ENCODE measurements around the gene UBE2V1. TPM values are rescaled to one million over a fixed set of nuclear protein-coding genes. Genes with fewer than 3 reads are reported as not detected.
"Not testable (repeated sequence)": the region's sequence is repeated elsewhere in the genome, so short reads cannot be mapped to it uniquely, and the experiment has no call there.

The UBE2V1 gene
- total and polyA plus RNA-seq, 7 experiments from 2014 or later, result 128 to 167 (median 138) TPM

DNA sequence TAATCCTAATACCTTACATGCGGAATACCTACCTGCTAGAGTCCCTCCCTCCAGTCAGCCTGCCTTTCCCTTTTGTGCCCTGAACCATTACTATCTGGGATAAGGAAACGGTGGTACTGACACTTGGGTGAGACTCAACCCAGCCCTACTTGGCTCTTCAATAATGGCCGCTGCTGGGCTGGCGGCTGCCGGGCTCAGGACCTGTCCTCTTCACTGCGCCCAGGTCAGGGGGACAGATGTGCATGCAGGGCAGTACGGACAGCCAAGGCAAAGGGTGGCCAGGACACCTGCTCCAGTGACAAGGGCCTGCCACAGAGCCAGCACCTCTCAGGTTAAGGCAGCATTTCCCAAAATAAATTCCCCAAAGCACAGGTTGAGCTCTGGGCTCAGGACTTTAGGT lies 29.9 kb downstream of the UBE2V1 start:
- Histone ChIP-seq H3K4me1 (ENCODE audit: control insufficient read depth in 2 of 2, insufficient read depth in 2 of 2, low read length in 2 of 2) (peaks cover 9 to 10% of the 10 kb centered on the region in 2 donors), H3K27me3 (ENCODE audit: control insufficient read depth in 2 of 2, insufficient read depth in 2 of 2, low read length in 2 of 2) (no peaks in the 10 kb centered on the region), H3K36me3 (ENCODE audit: control insufficient read depth in 2 of 3, insufficient read depth in 3 of 3, low read length in 3 of 3) (peaks cover 0 to 23% (median 0%) of the 10 kb centered on the region in 3 experiments), H3K9me3 (ENCODE audit: control insufficient read depth in 2 of 3, low read length in 3 of 3) (no peaks in the 10 kb centered on the region), H3K27ac (ENCODE audit: low read depth, low read length) (no peak overlapping the region), H3K4me3 (ENCODE audit: low read length) (no peak overlapping the region)
- Mint-ChIP-seq H3K4me1 (peaks cover 13 to 25% (median 19%) of the 10 kb centered on the region in 7 donors), H3K27me3 (no peaks in the 10 kb centered on the region), H3K36me3 (peaks cover 0 to 8% (median 0%) of the 10 kb centered on the region in 5 donors), H3K9me3 (peaks cover 0 to 2% (median 0%) of the 10 kb centered on the region in 11 donors), H3K4me3 (no peak overlapping the region), H3K27ac (peak overlapping the region in 1 of 9 donors; percentile 24)
- DNase-seq (no peak), ATAC-seq (no peak)
- POLR2A ChIA-PET, result interaction anchor here (1.3 to 1.6 kb wide), 2 partner anchors 15 to 104 kb away, joined by 4 to 11 read pairs; no protein-coding TSS in a partner anchor
- CTCF ChIA-PET, result interaction anchor here (0.6 to 5.5 kb wide), 6 partner anchors 10 to 395 kb away, joined by 3 to 55 read pairs (median 4); no protein-coding TSS in a partner anchor
- intact Hi-C loops (cut with micrococcal nuclease), result no loop called here

- Histone ChIP-seq H3K4me1 (ENCODE audit: control insufficient read depth in 2 of 2, insufficient read depth in 2 of 2, low read length in 2 of 2) (peaks cover 9 to 10% of the 10 kb centered on the region in 2 donors), H3K36me3 (ENCODE audit: control insufficient read depth in 2 of 3, insufficient read depth in 3 of 3, low read length in 3 of 3) (peaks cover 0 to 19% (median 0%) of the 10 kb centered on the region in 3 experiments)
- H3K9me3 Mint-ChIP-seq; H3K27me3 ChIP-seq (ENCODE audit: control insufficient read depth in 2 of 2, insufficient read depth in 2 of 2, low read length in 2 of 2); POLR2A ChIA-PET; H3K36me3 Mint-ChIP-seq; H3K9me3 ChIP-seq (ENCODE audit: control insufficient read depth in 2 of 3, low read length in 3 of 3); H3K4me3 ChIP-seq (ENCODE audit: low read length); ATAC-seq; DNase-seq; H3K27me3 Mint-ChIP-seq; H3K27ac ChIP-seq (ENCODE audit: low read depth, low read length); H3K4me3 Mint-ChIP-seq; intact Hi-C loops (cut with micrococcal nuclease): not testable (repeated sequence)
- CTCF ChIA-PET, result interaction anchor here (5.1 to 5.5 kb wide), 2 partner anchors 12 to 102 kb away, joined by 45 to 55 read pairs; no protein-coding TSS in a partner anchor
- Mint-ChIP-seq H3K27ac (peak overlapping the region in 6 of 9 donors; percentile 2 to 69 (median 24)), H3K4me1 (peaks cover 13 to 25% (median 18%) of the 10 kb centered on the region in 7 donors)
Observed at GRCh38 chr20:50082056-50082455, 30.9 kb downstream of the UBE2V1 start.

DNA sequence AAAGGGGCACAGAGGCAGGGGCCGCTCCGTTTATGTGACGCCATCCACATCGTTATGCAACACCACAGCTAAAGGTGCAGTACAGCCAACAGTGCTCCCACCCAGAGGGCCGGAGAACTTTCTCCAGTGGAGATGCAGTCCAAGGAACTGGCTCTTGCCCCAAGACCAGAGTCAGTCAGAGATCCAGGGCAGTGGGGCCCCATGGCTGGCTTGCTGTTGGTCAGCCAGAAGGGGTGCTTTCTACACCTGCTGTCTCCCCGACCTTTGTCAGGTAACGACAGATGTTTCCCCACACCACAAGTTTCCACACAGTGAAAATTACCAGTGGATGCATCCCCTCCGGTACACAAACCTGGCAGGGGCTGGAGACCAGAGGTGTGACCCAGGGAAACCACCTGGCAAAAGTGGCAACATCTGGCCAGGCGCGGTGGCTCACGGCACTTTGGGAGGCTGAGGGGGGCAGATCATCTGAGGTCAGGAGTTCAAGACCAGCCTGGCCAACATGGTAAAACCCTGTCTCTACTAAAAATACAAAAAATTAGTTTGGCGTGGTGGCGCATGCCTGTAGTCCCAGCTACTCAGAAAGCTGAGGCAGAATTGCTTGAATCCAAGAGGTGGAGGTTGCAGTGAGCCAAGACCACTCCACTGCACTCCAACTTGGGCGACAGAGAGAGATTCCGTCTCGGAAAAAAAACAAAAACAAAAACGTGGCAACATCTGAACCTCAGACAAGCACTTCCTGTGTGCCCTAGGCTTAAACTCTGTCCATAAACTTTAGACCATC lies 34.9 kb downstream of the UBE2V1 start:
- Mint-ChIP-seq H3K4me3 (no peak overlapping the region), H3K9me3 (peaks cover 0 to 2% (median 0%) of the 10 kb centered on the region in 11 donors), H3K27ac (peak overlapping the region in 3 of 9 donors; percentile 42 to 74 (median 47)), H3K36me3 (peaks cover 0 to 5% (median 0%) of the 10 kb centered on the region in 5 donors), H3K27me3 (no peaks in the 10 kb centered on the region), H3K4me1 (peaks cover 0 to 9% (median 5%) of the 10 kb centered on the region in 7 donors)
- ATAC-seq (no peak), DNase-seq (no peak)
- Histone ChIP-seq H3K36me3 (ENCODE audit: control insufficient read depth in 2 of 3, insufficient read depth in 3 of 3, low read length in 3 of 3) (peaks cover 0 to 15% (median 0%) of the 10 kb centered on the region in 3 experiments), H3K9me3 (ENCODE audit: control insufficient read depth in 2 of 3, low read length in 3 of 3) (no peaks in the 10 kb centered on the region), H3K27me3 (ENCODE audit: control insufficient read depth in 2 of 2, insufficient read depth in 2 of 2, low read length in 2 of 2) (no peaks in the 10 kb centered on the region), H3K27ac (ENCODE audit: low read depth, low read length) (no peak overlapping the region), H3K4me3 (ENCODE audit: low read length) (no peak overlapping the region), H3K4me1 (ENCODE audit: control insufficient read depth in 2 of 2, insufficient read depth in 2 of 2, low read length in 2 of 2) (peaks cover 0 to 4% of the 10 kb centered on the region in 2 donors)
- intact Hi-C loops (cut with micrococcal nuclease), result no loop called here
- ChIA-PET CTCF (no interaction called here), POLR2A (no interaction called here)

- Mint-ChIP-seq H3K27ac (no peak overlapping the region), H3K4me1 (peaks cover 0 to 12% (median 9%) of the 10 kb centered on the region in 7 donors), H3K9me3 (no peaks in the 10 kb centered on the region), H3K4me3 (no peak overlapping the region), H3K36me3 (no peaks in the 10 kb centered on the region), H3K27me3 (peaks cover 0 to 5% (median 4%) of the 10 kb centered on the region in 5 donors)
- DNase-seq, result no peak
- intact Hi-C loops (cut with micrococcal nuclease), result no loop called here
- POLR2A ChIA-PET, result no interaction called here
- no peaks in the 10 kb centered on the region for H3K36me3 ChIP-seq (ENCODE audit: control insufficient read depth in 2 of 3, insufficient read depth in 3 of 3, low read length in 3 of 3)
- no peaks in the 10 kb centered on the region for H3K9me3 ChIP-seq (ENCODE audit: control insufficient read depth in 2 of 3, low read length in 3 of 3)
- peaks cover 0 to 8% of the 10 kb centered on the region in 2 donors for H3K4me1 ChIP-seq (ENCODE audit: control insufficient read depth in 2 of 2, insufficient read depth in 2 of 2, low read length in 2 of 2)
- no peak for ATAC-seq
- no peak overlapping the region for H3K4me3 ChIP-seq (ENCODE audit: low read length)
- no peak overlapping the region for H3K27ac ChIP-seq (ENCODE audit: low read depth, low read length)
- no peaks in the 10 kb centered on the region for H3K27me3 ChIP-seq (ENCODE audit: control insufficient read depth in 2 of 2, insufficient read depth in 2 of 2, low read length in 2 of 2)
- CTCF ChIA-PET, result interaction anchor here (0.8 to 1.4 kb wide), 2 partner anchors 10 to 94 kb away, joined by 3 to 13 read pairs; no protein-coding TSS in a partner anchor
Observed at GRCh38 chr20:50073500-50073899, 39.5 kb downstream of the UBE2V1 start.

DNA sequence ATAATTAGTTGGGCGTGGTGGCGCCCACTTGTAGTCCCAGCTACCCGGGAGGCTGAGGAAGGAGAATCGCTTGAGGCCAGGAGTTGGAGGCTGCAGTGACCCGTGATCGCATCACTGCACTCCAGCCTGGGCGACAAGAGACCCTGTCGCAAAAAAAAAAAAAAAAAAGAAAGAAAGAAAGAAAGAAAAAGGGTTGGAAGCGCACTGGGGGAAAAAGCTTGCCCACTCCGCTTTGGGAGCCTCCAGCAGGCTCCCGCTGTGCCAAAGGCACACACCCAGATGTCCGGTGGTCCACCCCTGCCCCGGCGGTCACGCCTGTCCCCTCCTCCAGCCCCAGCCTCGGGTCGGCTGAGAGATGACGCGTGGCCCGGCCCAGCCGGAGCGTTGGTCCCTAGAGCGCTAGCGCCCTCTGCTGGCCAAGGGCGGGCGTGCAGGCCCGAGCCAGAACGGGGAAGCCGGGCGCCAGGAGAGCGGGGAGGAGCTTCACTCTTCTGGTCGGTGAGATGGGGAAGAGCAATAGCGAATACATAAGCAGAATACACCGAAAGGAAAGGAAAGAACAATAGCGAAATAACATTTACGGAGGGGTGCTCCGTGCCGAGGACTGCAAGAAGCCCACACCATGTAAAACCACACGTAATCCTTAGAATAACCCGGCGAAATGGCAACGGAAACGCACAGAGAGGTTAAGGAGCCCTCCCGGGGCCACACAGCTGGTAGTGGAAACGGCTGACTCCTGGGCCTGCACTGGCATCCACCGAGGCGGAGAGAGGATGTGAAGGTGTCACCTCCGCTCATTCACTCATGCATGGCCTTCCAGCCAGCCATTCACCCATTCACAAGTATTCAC lies 41.7 kb downstream of the UBE2V1 start:
- ATAC-seq, result peak; percentile 100
- H3K4me3 ChIP-seq (ENCODE audit: low read length), result peak overlapping the region; percentile 51
- intact Hi-C loops (cut with micrococcal nuclease), result loop anchor here (1.0 to 2.0 kb wide), 6 partner anchors 14 to 393 kb away; partner anchors contain the start of gene RNF114 (in 1 of the 2)
- CTCF ChIA-PET, result interaction anchor here (0.6 to 4.8 kb wide), 17 partner anchors 9 to 477 kb away, joined by 3 to 61 read pairs (median 3); partner anchors contain the start of gene SNAI1
- no peaks in the 10 kb centered on the region for H3K9me3 ChIP-seq (ENCODE audit: control insufficient read depth in 2 of 3, low read length in 3 of 3)
- no peaks in the 10 kb centered on the region for H3K27me3 ChIP-seq (ENCODE audit: control insufficient read depth in 2 of 2, insufficient read depth in 2 of 2, low read length in 2 of 2)
- H3K4me1 ChIP-seq (ENCODE audit: control insufficient read depth in 2 of 2, insufficient read depth in 2 of 2, low read length in 2 of 2), result peaks cover 0 to 4% of the 10 kb centered on the region in 2 donors
- H3K27ac Mint-ChIP-seq, result peak overlapping the region in 1 of 9 donors; percentile 18
- peak overlapping the region; percentile 59 to 87 (median 72) for H3K4me3 Mint-ChIP-seq
- H3K36me3 ChIP-seq (ENCODE audit: control insufficient read depth in 2 of 3, insufficient read depth in 3 of 3, low read length in 3 of 3), result no peaks in the 10 kb centered on the region
- peaks cover 0 to 5% (median 5%) of the 10 kb centered on the region in 7 donors for H3K4me1 Mint-ChIP-seq
- peaks cover 0 to 5% (median 4%) of the 10 kb centered on the region in 5 donors for H3K27me3 Mint-ChIP-seq
- H3K36me3 Mint-ChIP-seq, result no peaks in the 10 kb centered on the region
- H3K9me3 Mint-ChIP-seq, result no peaks in the 10 kb centered on the region
- no peak overlapping the region for H3K27ac ChIP-seq (ENCODE audit: low read depth, low read length)
- peak; percentile 75 to 99 (median 88) for DNase-seq
- POLR2A ChIA-PET, result interaction anchor here (0.6 to 4.0 kb wide), 5 partner anchors 13 to 887 kb away, joined by 3 to 21 read pairs (median 5); partner anchors contain the start of genes DPM1, MOCS3 and SNAI1

- peaks cover 0 to 5% (median 4%) of the 10 kb centered on the region in 5 donors for H3K27me3 Mint-ChIP-seq
- CTCF ChIA-PET, result interaction anchor here (0.6 to 4.8 kb wide), 8 partner anchors 9 to 1029 kb away, joined by 3 to 61 read pairs (median 7); partner anchors contain the start of gene SNAI1
- no peaks in the 10 kb centered on the region for H3K9me3 Mint-ChIP-seq
Observed at GRCh38 chr20:50070361-50070760, 42.6 kb downstream of the UBE2V1 start.

More at GRCh38 chr20:50070361-50070760, 42.6 kb downstream of the UBE2V1 start:
- ATAC-seq, result no peak
- H3K36me3 Mint-ChIP-seq, result no peaks in the 10 kb centered on the region
- Histone ChIP-seq H3K27me3 (ENCODE audit: control insufficient read depth in 2 of 2, insufficient read depth in 2 of 2, low read length in 2 of 2) (no peaks in the 10 kb centered on the region), H3K4me3 (ENCODE audit: low read length) (no peak overlapping the region), H3K36me3 (ENCODE audit: control insufficient read depth in 2 of 3, insufficient read depth in 3 of 3, low read length in 3 of 3) (no peaks in the 10 kb centered on the region), H3K4me1 (ENCODE audit: control insufficient read depth in 2 of 2, insufficient read depth in 2 of 2, low read length in 2 of 2) (peaks cover 0 to 4% of the 10 kb centered on the region in 2 donors), H3K27ac (ENCODE audit: low read depth, low read length) (no peak overlapping the region), H3K9me3 (ENCODE audit: control insufficient read depth in 2 of 3, low read length in 3 of 3) (no peaks in the 10 kb centered on the region)
- intact Hi-C loops (cut with micrococcal nuclease), result loop anchor here in 1 of 2 donors (2.0 kb wide), 1 partner anchor 142 kb away; no protein-coding TSS in a partner anchor
- POLR2A ChIA-PET, result interaction anchor here (1.3 to 4.0 kb wide), 3 partner anchors 14 to 91 kb away, joined by 5 to 21 read pairs (median 7); partner anchors contain the start of gene SNAI1
- DNase-seq, result no peak
- H3K4me3 Mint-ChIP-seq, result peak overlapping the region in 3 of 10 donors; percentile 3 to 9 (median 7)
- no peak overlapping the region for H3K27ac Mint-ChIP-seq
- peaks cover 0 to 5% (median 5%) of the 10 kb centered on the region in 7 donors for H3K4me1 Mint-ChIP-seq

Data from naive thymus-derived CD4-positive, alpha-beta T cell (primary cell).